ENCODE measurements around the gene RXRA.

RXRA gene

GRCh38 chr9:134466869-134467616 lies 140.8 kb downstream of the RXRA start:
- H3K4ac ChIP-seq (ENCODE audit: low read depth in 1 of 2, low read length in 2 of 2), result no peak overlapping the region
- peaks cover 4% of the 10 kb centered on the region for H3K4me1 ChIP-seq (ENCODE audit: control insufficient read depth, insufficient read depth, low read depth, low read length)
- peaks cover 3 to 4% of the 10 kb centered on the region in 2 experiments for H3K27me3 ChIP-seq (ENCODE audit: control insufficient read depth in 1 of 2, insufficient read depth in 1 of 2, low read length in 2 of 2)
- H2BK15ac ChIP-seq (ENCODE audit: low read depth, poor library complexity, severe bottlenecking), result no peak overlapping the region
- no peak overlapping the region for H3K14ac ChIP-seq (ENCODE audit: low read length in 2 of 2)
- DNase-seq, result no peak
- H3K4me2 ChIP-seq (ENCODE audit: low read length, poor library complexity, severe bottlenecking), result no peak overlapping the region
- no peak overlapping the region for H2AK5ac ChIP-seq (ENCODE audit: low read length, severe bottlenecking)
- H4K91ac ChIP-seq (ENCODE audit: low read length), result no peak overlapping the region
- H3K9me3 ChIP-seq (ENCODE audit: control insufficient read depth, low read length), result no peaks in the 10 kb centered on the region
- H3K9ac ChIP-seq (ENCODE audit: low read length), result no peak overlapping the region
- no peak overlapping the region for H2BK120ac ChIP-seq (ENCODE audit: low read depth, low read length)
- H3K27ac ChIP-seq (ENCODE audit: low read length, poor library complexity, severe bottlenecking), result no peak overlapping the region
- H2AFZ ChIP-seq (ENCODE audit: low read depth, low read length), result no peak overlapping the region
- H3K36me3 ChIP-seq (ENCODE audit: control insufficient read depth in 1 of 2, insufficient read depth in 2 of 2, low read depth in 1 of 2, low read length in 2 of 2), result no peaks in the 10 kb centered on the region
- H3K18ac ChIP-seq (ENCODE audit: low read depth in 1 of 2, low read length in 2 of 2), result no peak overlapping the region
- H3K4me3 ChIP-seq (ENCODE audit: insufficient read depth in 1 of 2, low read depth in 1 of 2, low read length in 2 of 2), result no peak overlapping the region
- no peak overlapping the region for H4K8ac ChIP-seq (ENCODE audit: low read length)
- WGBS, result 78% methylated on average over 18 of the region's 20 CpGs
- no peaks in the 10 kb centered on the region for H3K79me1 ChIP-seq (replicated peaks; ENCODE audit: low read length, poor library complexity, severe bottlenecking)
- no peak overlapping the region for H3K23ac ChIP-seq (ENCODE audit: low read length in 2 of 2)
- H2BK5ac ChIP-seq (ENCODE audit: low read depth, low read length, poor library complexity, severe bottlenecking), result no peak overlapping the region
- no peak overlapping the region for H2BK12ac ChIP-seq (ENCODE audit: low read length in 2 of 2)

GRCh38 chr9:134468358-134468757 lies 142.1 kb downstream of the RXRA start:
- Histone ChIP-seq H2AK5ac (ENCODE audit: low read length, severe bottlenecking) (no peak overlapping the region), H3K18ac (ENCODE audit: low read depth in 1 of 2, low read length in 2 of 2) (no peak overlapping the region), H3K9ac (ENCODE audit: low read length) (no peak overlapping the region), H3K9me3 (ENCODE audit: control insufficient read depth, low read length) (no peaks in the 10 kb centered on the region), H3K23ac (ENCODE audit: low read length in 2 of 2) (no peak overlapping the region), H3K4ac (ENCODE audit: low read depth in 1 of 2, low read length in 2 of 2) (no peak overlapping the region), H3K36me3 (ENCODE audit: control insufficient read depth in 1 of 2, insufficient read depth in 2 of 2, low read depth in 1 of 2, low read length in 2 of 2) (no peaks in the 10 kb centered on the region), H2BK12ac (ENCODE audit: low read length in 2 of 2) (no peak overlapping the region), H3K27me3 (ENCODE audit: control insufficient read depth in 1 of 2, insufficient read depth in 1 of 2, low read length in 2 of 2) (peaks cover 3 to 4% of the 10 kb centered on the region in 2 experiments), H4K91ac (ENCODE audit: low read length) (no peak overlapping the region), H3K79me1 (replicated peaks; ENCODE audit: low read length, poor library complexity, severe bottlenecking) (no peaks in the 10 kb centered on the region), H3K4me3 (ENCODE audit: insufficient read depth in 1 of 2, low read depth in 1 of 2, low read length in 2 of 2) (no peak overlapping the region), H2BK120ac (ENCODE audit: low read depth, low read length) (no peak overlapping the region), H3K4me1 (ENCODE audit: control insufficient read depth, insufficient read depth, low read depth, low read length) (no peaks in the 10 kb centered on the region), H3K4me2 (ENCODE audit: low read length, poor library complexity, severe bottlenecking) (no peak overlapping the region), H3K14ac (ENCODE audit: low read length in 2 of 2) (no peak overlapping the region), H4K8ac (ENCODE audit: low read length) (no peak overlapping the region), H2AFZ (ENCODE audit: low read depth, low read length) (no peak overlapping the region), H2BK5ac (ENCODE audit: low read depth, low read length, poor library complexity, severe bottlenecking) (no peak overlapping the region), H3K27ac (ENCODE audit: low read length, poor library complexity, severe bottlenecking) (no peak overlapping the region), H2BK15ac (ENCODE audit: low read depth, poor library complexity, severe bottlenecking) (peak overlapping the region; percentile 65)
- DNase-seq, result no peak
- 90% methylated on average over 9 of the region's 9 CpGs for WGBS

- DNase-seq, result no peak
- Histone ChIP-seq H3K27ac (ENCODE audit: low read length, poor library complexity, severe bottlenecking) (no peak overlapping the region), H4K8ac (ENCODE audit: low read length) (no peak overlapping the region), H3K14ac (ENCODE audit: low read length in 2 of 2) (peak overlapping the region in 1 of 2 experiments; percentile 20), H3K27me3 (ENCODE audit: control insufficient read depth in 1 of 2, insufficient read depth in 1 of 2, low read length in 2 of 2) (peaks cover 3 to 4% of the 10 kb centered on the region in 2 experiments), H3K9me3 (ENCODE audit: control insufficient read depth, low read length) (no peaks in the 10 kb centered on the region), H3K23ac (ENCODE audit: low read length in 2 of 2) (peak overlapping the region in 1 of 2 experiments; percentile 14), H3K4me1 (ENCODE audit: control insufficient read depth, insufficient read depth, low read depth, low read length) (peaks cover 8% of the 10 kb centered on the region), H3K79me1 (replicated peaks; ENCODE audit: low read length, poor library complexity, severe bottlenecking) (no peaks in the 10 kb centered on the region), H3K9ac (ENCODE audit: low read length) (peak overlapping the region; percentile 47), H3K4ac (ENCODE audit: low read depth in 1 of 2, low read length in 2 of 2) (peak overlapping the region in 1 of 2 experiments; percentile 37), H4K91ac (ENCODE audit: low read length) (no peak overlapping the region), H2AFZ (ENCODE audit: low read depth, low read length) (no peak overlapping the region), H2BK12ac (ENCODE audit: low read length in 2 of 2) (peak overlapping the region in 1 of 2 experiments; percentile 59), H2BK120ac (ENCODE audit: low read depth, low read length) (peak overlapping the region; percentile 21), H2BK5ac (ENCODE audit: low read depth, low read length, poor library complexity, severe bottlenecking) (no peak overlapping the region), H3K18ac (ENCODE audit: low read depth in 1 of 2, low read length in 2 of 2) (peak overlapping the region in 1 of 2 experiments; percentile 63), H3K36me3 (ENCODE audit: control insufficient read depth in 1 of 2, insufficient read depth in 2 of 2, low read depth in 1 of 2, low read length in 2 of 2) (no peaks in the 10 kb centered on the region), H2BK15ac (ENCODE audit: low read depth, poor library complexity, severe bottlenecking) (no peak overlapping the region), H2AK5ac (ENCODE audit: low read length, severe bottlenecking) (no peak overlapping the region), H3K4me3 (ENCODE audit: insufficient read depth in 1 of 2, low read depth in 1 of 2, low read length in 2 of 2) (no peak overlapping the region), H3K4me2 (ENCODE audit: low read length, poor library complexity, severe bottlenecking) (no peak overlapping the region)
- 73% methylated on average over 20 of the region's 22 CpGs for WGBS
Observed at GRCh38 chr9:134469041-134469875, 143.0 kb downstream of the RXRA start.

GRCh38 chr9:134472256-134472655 lies 146.0 kb downstream of the RXRA start:
- Histone ChIP-seq H3K23ac (ENCODE audit: low read length in 2 of 2) (no peak overlapping the region), H4K91ac (ENCODE audit: low read length) (peak overlapping the region; percentile 76), H2AFZ (ENCODE audit: low read depth, low read length) (no peak overlapping the region), H3K79me1 (replicated peaks; ENCODE audit: low read length, poor library complexity, severe bottlenecking) (no peaks in the 10 kb centered on the region), H3K4me2 (ENCODE audit: low read length, poor library complexity, severe bottlenecking) (no peak overlapping the region), H2AK5ac (ENCODE audit: low read length, severe bottlenecking) (no peak overlapping the region), H3K27me3 (ENCODE audit: control insufficient read depth in 1 of 2, insufficient read depth in 1 of 2, low read length in 2 of 2) (peaks cover 2 to 3% of the 10 kb centered on the region in 2 experiments), H2BK12ac (ENCODE audit: low read length in 2 of 2) (peak overlapping the region; percentile 40 to 88), H3K9ac (ENCODE audit: low read length) (no peak overlapping the region), H3K4me3 (ENCODE audit: insufficient read depth in 1 of 2, low read depth in 1 of 2, low read length in 2 of 2) (no peak overlapping the region), H2BK5ac (ENCODE audit: low read depth, low read length, poor library complexity, severe bottlenecking) (no peak overlapping the region), H3K14ac (ENCODE audit: low read length in 2 of 2) (no peak overlapping the region), H3K4ac (ENCODE audit: low read depth in 1 of 2, low read length in 2 of 2) (no peak overlapping the region), H3K9me3 (ENCODE audit: control insufficient read depth, low read length) (no peaks in the 10 kb centered on the region), H3K18ac (ENCODE audit: low read depth in 1 of 2, low read length in 2 of 2) (no peak overlapping the region), H2BK15ac (ENCODE audit: low read depth, poor library complexity, severe bottlenecking) (peak overlapping the region; percentile 63), H4K8ac (ENCODE audit: low read length) (no peak overlapping the region), H2BK120ac (ENCODE audit: low read depth, low read length) (no peak overlapping the region), H3K4me1 (ENCODE audit: control insufficient read depth, insufficient read depth, low read depth, low read length) (peaks cover 20% of the 10 kb centered on the region), H3K27ac (ENCODE audit: low read length, poor library complexity, severe bottlenecking) (no peak overlapping the region), H3K36me3 (ENCODE audit: control insufficient read depth in 1 of 2, insufficient read depth in 2 of 2, low read depth in 1 of 2, low read length in 2 of 2) (no peaks in the 10 kb centered on the region)
- no peak for DNase-seq
- WGBS, result 100% methylated on average over 5 of the region's 6 CpGs

All from mesenchymal stem cell (in vitro differentiated cells and primary cell).